DND-41 (cell line): ENCODE data around the gene NRL.

Experiments
- CTCF ChIP-seq: IDR thresholded peaks from 2 replicates; pipeline ENCODE4 v1.5.1; 2012; ENCODE audit warnings: borderline replicate concordance, low read length, moderate library complexity, mild to moderate bottlenecking; ENCODE audit not compliant: poor library complexity, severe bottlenecking; ENCODE audit errors: extremely low read depth
- EZH2 ChIP-seq: IDR thresholded peaks from 3 replicates; pipeline ENCODE4 v1.6.1; 2012; ENCODE audit warnings: borderline replicate concordance, low read depth, mild to moderate bottlenecking, moderate library complexity, low read length, inconsistent platforms; ENCODE audit not compliant: severe bottlenecking

- TF ChIP-seq CTCF (no peak), EZH2 (no peak)
These were observed 45.2 kb upstream of the NRL start for GRCh38 chr14:24159777-24160498.
